DND-41 (cell line): ENCODE data around the gene WIPI1.
A peak's percentile ranks its signal among the peaks of the same experiment; 100 is the strongest.

Experiments
- ATAC-seq: fragments of 200-7000 bp; cut with Tn5 transposase; 3 replicates; pipeline ENCODE4 v1.9.1; 2021; ENCODE audit warnings: low read depth; ENCODE audit not compliant: insufficient read depth
- DNase-seq: peaks from one replicate; pipeline ENCODE4 v3.0.0-alpha.2; 2020
- H2AFZ ChIP-seq: 2 replicates; pipeline ENCODE4 v1.6.0; 2012; ENCODE audit warnings: low read depth, low read length
- H3K27ac ChIP-seq: 2 replicates; pipeline ENCODE4 v1.5.1; 2012; ENCODE audit warnings: low read length, inconsistent platforms
- H3K27me3 ChIP-seq: fragments of 200-600 bp; sonication (generic); 2 replicates; pipeline ENCODE4 v1.6.0; 2012; ENCODE audit warnings: low read length, mild to moderate bottlenecking, inconsistent platforms; ENCODE audit not compliant: insufficient read depth, poor library complexity
- H3K36me3 ChIP-seq: 2 replicates; pipeline ENCODE4 v1.5.1; 2012; ENCODE audit warnings: low read length, inconsistent platforms; ENCODE audit not compliant: insufficient read depth
- H3K4me1 ChIP-seq: 2 replicates; pipeline ENCODE4 v1.5.1; 2012; ENCODE audit warnings: mild to moderate bottlenecking, low read length; ENCODE audit not compliant: insufficient read depth
- H3K4me2 ChIP-seq: 2 replicates; pipeline ENCODE4 v1.6.0; 2012; ENCODE audit warnings: mild to moderate bottlenecking, moderate library complexity, low read length, inconsistent platforms; ENCODE audit not compliant: insufficient read depth
- H3K4me3 ChIP-seq, 2 experiments: fragments of 200-600 bp in 1 of 2; shearing (Covaris generic) in 1 of 2; 2 replicates each; pipeline ENCODE4 v1.5.1; 2012 to 2016; ENCODE audit warnings: inconsistent platforms in 2 of 2, low read length in 2 of 2, mild to moderate bottlenecking in 2 of 2, low read depth in 1 of 2, moderate library complexity in 1 of 2
- H3K79me2 ChIP-seq: 2 replicates; pipeline ENCODE4 v1.6.0; 2012; ENCODE audit warnings: low read length, inconsistent platforms; ENCODE audit not compliant: insufficient read depth
- H3K9ac ChIP-seq: 2 replicates; pipeline ENCODE4 v1.6.0; 2012; ENCODE audit warnings: low read depth, mild to moderate bottlenecking, inconsistent platforms, low read length, moderate library complexity
- H3K9me3 ChIP-seq: 2 replicates; pipeline ENCODE4 v1.5.1; 2012; ENCODE audit warnings: low read length, moderate library complexity, mild to moderate bottlenecking, inconsistent platforms; ENCODE audit not compliant: insufficient read depth, severe bottlenecking
- H4K20me1 ChIP-seq: 2 replicates; pipeline ENCODE4 v1.6.0; 2012; ENCODE audit warnings: low read length; ENCODE audit not compliant: insufficient read depth
- CTCF ChIP-seq: IDR thresholded peaks from 2 replicates; pipeline ENCODE4 v1.5.1; 2012; ENCODE audit warnings: borderline replicate concordance, low read length, moderate library complexity, mild to moderate bottlenecking; ENCODE audit not compliant: poor library complexity, severe bottlenecking; ENCODE audit errors: extremely low read depth
- EZH2 ChIP-seq: IDR thresholded peaks from 3 replicates; pipeline ENCODE4 v1.6.1; 2012; ENCODE audit warnings: borderline replicate concordance, low read depth, mild to moderate bottlenecking, moderate library complexity, low read length, inconsistent platforms; ENCODE audit not compliant: severe bottlenecking

WIPI1 gene

GRCh38 chr17:68432086-68432864, 25.0 kb downstream of the WIPI1 start:
- H4K20me1 ChIP-seq = no peaks in the 10 kb centered on the region
- no peaks in the 10 kb centered on the region for H3K79me2 ChIP-seq
- H2AFZ ChIP-seq = no peak overlapping the region
- H3K9ac ChIP-seq = no peak overlapping the region
- H3K4me2 ChIP-seq = no peak overlapping the region
- DNase-seq (no peak), ATAC-seq (no peak)
- no peak overlapping the region; the same call in 1 of the 2 replicates for H3K27ac ChIP-seq
- H3K9me3 ChIP-seq = no peaks in the 10 kb centered on the region
- no peak for TF ChIP-seq CTCF
- no peak for TF ChIP-seq EZH2
- no peak overlapping the region for H3K4me3 ChIP-seq
- H3K27me3 ChIP-seq = no peaks in the 10 kb centered on the region
- H3K4me1 ChIP-seq = peaks cover 25% of the 10 kb centered on the region
- peaks cover 17% of the 10 kb centered on the region for H3K36me3 ChIP-seq

- H4K20me1 ChIP-seq = no peaks in the 10 kb centered on the region
- H3K4me2 ChIP-seq = no peak overlapping the region
- no peak overlapping the region for H3K9ac ChIP-seq
- H3K4me3 ChIP-seq = no peak overlapping the region
- peaks cover 17% of the 10 kb centered on the region for H3K36me3 ChIP-seq
- H3K9me3 ChIP-seq = no peaks in the 10 kb centered on the region
- peak; percentile 63 for DNase-seq
- peaks cover 19% of the 10 kb centered on the region for H3K4me1 ChIP-seq
- no peak overlapping the region; the same call in 1 of the 2 replicates for H3K27ac ChIP-seq
- no peak overlapping the region for H2AFZ ChIP-seq
- no peak for TF ChIP-seq EZH2
- TF ChIP-seq CTCF = peak; percentile 65
- no peaks in the 10 kb centered on the region for H3K79me2 ChIP-seq
- no peaks in the 10 kb centered on the region for H3K27me3 ChIP-seq
- ATAC-seq = 0 out of 3 replicates have a peak, but pooled peaks have one; percentile 20
Measured at GRCh38 chr17:68431661-68432071, 25.6 kb downstream of the WIPI1 start.

GRCh38 chr17:68431045-68431608, 26.2 kb downstream of the WIPI1 start:
- no peak overlapping the region for H3K4me3 ChIP-seq
- peak overlapping the region; percentile 12; the same call in 1 of the 2 replicates for H3K27ac ChIP-seq
- TF ChIP-seq EZH2 (no peak), CTCF (no peak)
- no peak for DNase-seq
- no peak overlapping the region for H2AFZ ChIP-seq
- H4K20me1 ChIP-seq = no peaks in the 10 kb centered on the region
- no peak overlapping the region for H3K4me2 ChIP-seq
- H3K9ac ChIP-seq = no peak overlapping the region
- no peaks in the 10 kb centered on the region for H3K79me2 ChIP-seq
- H3K9me3 ChIP-seq = no peaks in the 10 kb centered on the region
- H3K27me3 ChIP-seq = no peaks in the 10 kb centered on the region
- ATAC-seq = no peak
- peaks cover 14% of the 10 kb centered on the region for H3K4me1 ChIP-seq
- H3K36me3 ChIP-seq = peaks cover 17% of the 10 kb centered on the region
